GM19099 (cell line): ENCODE data around the gene GGCT.

Experiments used
- POLR2A ChIP-seq: IDR thresholded peaks from 3 replicates; pipeline ENCODE4 v1.6.1; 2011; ENCODE audit warnings: low read depth; ENCODE audit not compliant: insufficient read length; ENCODE audit errors: extremely low read depth

The GGCT gene

GRCh38 chr7:30462179-30462578 is 42.5 kb downstream of the GGCT start:
- TF ChIP-seq POLR2A: no peak

- TF ChIP-seq POLR2A: no peak
Observed at GRCh38 chr7:30460246-30460633, 44.4 kb downstream of the GGCT start.

GRCh38 chr7:30459591-30460245 is 44.9 kb downstream of the GGCT start:
- TF ChIP-seq POLR2A: no peak

GRCh38 chr7:30458311-30458710 is 46.3 kb downstream of the GGCT start:
- TF ChIP-seq POLR2A: no peak

GRCh38 chr7:30453921-30454320 is 50.7 kb downstream of the GGCT start:
- TF ChIP-seq POLR2A: no peak

GRCh38 chr7:30453016-30453415 is 51.6 kb downstream of the GGCT start:
- no peak for TF ChIP-seq POLR2A

GRCh38 chr7:30452280-30452930 is 52.2 kb downstream of the GGCT start:
- TF ChIP-seq POLR2A: no peak

- no peak for TF ChIP-seq POLR2A
Observed at GRCh38 chr7:30451539-30452279, 52.9 kb downstream of the GGCT start.

GRCh38 chr7:30450983-30451497 is 53.6 kb downstream of the GGCT start:
- no peak for TF ChIP-seq POLR2A

GRCh38 chr7:30450240-30450982 is 54.2 kb downstream of the GGCT start:
- TF ChIP-seq POLR2A: no peak

- TF ChIP-seq POLR2A: no peak
Observed at GRCh38 chr7:30448461-30449189, 56.0 kb downstream of the GGCT start.

GRCh38 chr7:30447466-30447865 is 57.2 kb downstream of the GGCT start:
- TF ChIP-seq POLR2A: no peak
